ENCODE measurements around the gene KIF16B. TPM values are rescaled to one million over a fixed set of nuclear protein-coding genes. Genes with fewer than 3 reads are reported as not detected.

The KIF16B gene
- total and polyA plus RNA-seq, 5 donors = 11.4 to 20.4 (median 17.3) TPM

DNA sequence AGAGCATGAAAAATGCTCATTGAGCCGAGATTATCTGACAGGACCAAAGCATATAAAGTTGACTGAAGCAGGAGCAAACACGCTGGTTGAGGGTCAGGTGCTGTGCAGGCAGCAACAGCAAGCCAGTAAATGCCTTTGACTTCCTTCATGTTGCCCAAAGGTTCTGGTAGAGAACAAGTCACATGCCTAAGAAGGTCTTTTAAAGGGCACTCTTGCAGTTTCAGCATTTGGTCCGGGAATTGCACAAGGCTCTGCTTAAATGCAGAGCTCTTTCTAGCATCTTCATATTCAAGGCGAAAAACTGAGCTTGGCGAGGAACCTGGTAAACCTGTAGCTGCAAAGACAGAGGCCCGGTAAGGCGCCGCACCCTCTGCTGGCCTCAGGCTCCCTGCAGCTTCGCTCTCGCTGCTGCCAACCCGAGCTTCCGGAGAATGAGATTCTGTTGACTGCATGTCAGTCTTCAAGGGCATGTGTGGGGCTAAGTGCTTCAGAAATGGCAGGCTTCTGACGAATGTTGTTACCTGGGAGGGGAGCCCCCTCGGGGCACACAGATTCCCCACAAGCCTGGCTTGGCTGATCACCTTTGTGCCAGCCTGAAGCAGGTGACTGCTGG, 205.2 kb downstream of the KIF16B start:
- ATAC-seq = no peak

DNA sequence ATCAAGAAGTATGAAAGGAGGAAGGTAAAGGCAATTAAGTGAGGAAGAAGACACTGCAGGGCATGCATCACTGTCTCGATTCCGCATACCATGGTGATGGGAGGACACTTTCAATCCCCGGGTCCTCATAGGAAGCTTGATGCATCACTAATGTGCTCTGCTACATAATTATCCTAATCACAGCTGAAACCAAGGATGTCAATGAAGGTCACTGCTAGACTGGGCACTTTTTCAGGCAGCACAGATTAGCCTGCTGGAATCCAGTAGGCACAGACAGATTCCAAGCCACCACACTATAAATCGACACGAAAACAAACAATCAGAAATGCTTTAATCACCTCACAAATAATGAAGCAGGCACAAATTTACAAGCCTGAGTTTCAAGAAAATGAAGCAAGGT, 206.7 kb downstream of the KIF16B start:
- no peak for ATAC-seq
- intact Hi-C loops (cut with DNase I) = no loop called here
- 93% methylated on average over 5 of the region's 5 CpGs for WGBS

More for the DNA sequence above, 205.2 kb downstream of the KIF16B start:
- intact Hi-C loops (cut with DNase I) = no loop called here
- Histone ChIP-seq H3K27ac (ENCODE audit: low read length) (no peak overlapping the region), H3K4me3 (ENCODE audit: low read length) (no peak overlapping the region), H3K27me3 (ENCODE audit: control insufficient read depth, insufficient read depth) (no peaks in the 10 kb centered on the region), H3K4me1 (ENCODE audit: control insufficient read depth, insufficient read depth, low read length) (no peaks in the 10 kb centered on the region), H3K9me3 (ENCODE audit: control insufficient read depth, low read length) (no peaks in the 10 kb centered on the region)
- no peak for DNase-seq
- WGBS = 95% methylated on average over 14 of the region's 14 CpGs

DNA sequence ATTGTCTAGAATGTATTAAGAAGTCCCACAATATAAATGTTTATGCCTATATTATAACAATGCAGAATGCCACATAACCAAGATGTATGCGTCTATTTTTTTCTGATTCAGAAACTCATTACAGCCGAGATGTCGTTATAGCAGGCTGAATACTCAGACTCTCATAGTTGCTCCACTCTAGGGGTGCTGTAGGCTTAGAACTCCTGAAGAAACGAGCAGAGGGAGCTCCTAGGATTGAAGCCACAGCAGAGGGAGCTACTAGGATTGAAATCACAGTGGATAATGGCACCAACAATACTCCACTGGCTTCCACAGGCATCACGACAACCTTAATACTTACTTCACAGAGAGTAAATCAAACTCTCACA, 208.9 kb downstream of the KIF16B start:
- H3K4me1 ChIP-seq (ENCODE audit: control insufficient read depth, insufficient read depth, low read length) = no peaks in the 10 kb centered on the region
- no peaks in the 10 kb centered on the region for H3K9me3 ChIP-seq (ENCODE audit: control insufficient read depth, low read length)
- ATAC-seq (no peak), DNase-seq (no peak)
- no peak overlapping the region for H3K4me3 ChIP-seq (ENCODE audit: low read length)
- intact Hi-C loops (cut with DNase I) = no loop called here
- H3K27me3 ChIP-seq (ENCODE audit: control insufficient read depth, insufficient read depth) = no peaks in the 10 kb centered on the region
- 81% methylated on average over 5 of the region's 5 CpGs for WGBS
- H3K27ac ChIP-seq (ENCODE audit: low read length) = no peak overlapping the region

More for the DNA sequence above, 206.7 kb downstream of the KIF16B start:
- Histone ChIP-seq H3K27ac (ENCODE audit: low read length) (no peak overlapping the region), H3K4me3 (ENCODE audit: low read length) (no peak overlapping the region), H3K27me3 (ENCODE audit: control insufficient read depth, insufficient read depth) (no peaks in the 10 kb centered on the region), H3K9me3 (ENCODE audit: control insufficient read depth, low read length) (no peaks in the 10 kb centered on the region), H3K4me1 (ENCODE audit: control insufficient read depth, insufficient read depth, low read length) (no peaks in the 10 kb centered on the region)
- DNase-seq = no peak

DNA sequence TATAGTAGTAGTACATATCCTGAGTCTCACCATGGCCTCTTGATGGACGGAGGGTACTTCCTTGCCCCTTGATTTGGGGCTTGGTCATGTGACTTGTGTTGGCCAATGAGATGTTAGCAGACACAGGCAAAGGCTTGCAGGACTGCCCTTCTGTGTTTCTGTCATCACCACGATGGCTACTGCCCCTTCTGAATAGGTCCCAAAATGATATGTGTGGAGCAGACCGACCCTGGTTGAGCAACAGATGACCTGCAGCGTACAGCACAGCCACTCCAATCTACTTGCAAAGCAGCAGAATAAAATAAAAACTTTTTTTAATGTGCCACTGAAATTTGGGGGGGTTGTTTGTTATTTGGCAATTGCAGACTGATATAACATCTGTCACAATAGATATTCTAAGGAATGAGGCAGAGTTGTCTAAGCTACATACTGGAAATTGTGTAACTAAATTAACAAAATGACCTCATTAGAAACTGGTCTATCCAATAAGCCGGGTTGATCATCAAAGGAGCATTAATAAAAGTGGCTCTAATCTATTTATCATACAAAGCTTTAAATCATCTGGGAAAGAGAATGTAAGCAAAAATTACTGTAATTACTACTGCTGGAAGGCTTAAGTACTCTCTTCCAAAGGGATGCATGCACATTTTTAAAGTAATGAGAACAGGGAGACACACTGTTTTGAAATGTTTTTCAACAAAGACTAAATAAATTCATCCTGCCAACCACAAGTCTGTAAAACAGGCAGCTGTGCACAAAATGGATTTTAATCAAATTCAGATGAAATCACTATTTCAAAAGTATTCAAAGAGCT, 209.5 kb downstream of the KIF16B start:
- Histone ChIP-seq H3K9me3 (ENCODE audit: control insufficient read depth, low read length) (no peaks in the 10 kb centered on the region), H3K27me3 (ENCODE audit: control insufficient read depth, insufficient read depth) (no peaks in the 10 kb centered on the region), H3K4me3 (ENCODE audit: low read length) (no peak overlapping the region), H3K27ac (ENCODE audit: low read length) (no peak overlapping the region), H3K4me1 (ENCODE audit: control insufficient read depth, insufficient read depth, low read length) (no peaks in the 10 kb centered on the region)
- no peak for ATAC-seq
- no peak for DNase-seq
- 74% methylated on average over 5 of the region's 5 CpGs for WGBS
- intact Hi-C loops (cut with DNase I) = no loop called here

DNA sequence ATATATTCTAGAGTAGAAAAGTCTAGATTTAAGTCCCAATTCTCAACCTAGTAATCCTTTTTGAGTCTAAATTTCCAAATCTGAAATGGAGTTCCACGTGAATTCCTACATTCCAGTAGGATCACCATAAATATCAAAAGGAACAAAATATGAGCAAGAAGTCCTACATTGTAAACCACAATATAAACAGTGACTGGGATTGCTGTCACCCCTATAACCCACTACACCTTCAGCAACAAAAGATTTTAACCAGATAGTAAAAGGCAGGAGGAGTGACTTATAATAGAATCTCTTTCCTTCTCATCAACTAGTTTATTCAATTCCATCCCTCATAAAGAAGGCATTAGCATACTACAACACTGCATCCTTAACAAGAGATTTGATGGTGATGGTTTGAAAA, 210.6 kb downstream of the KIF16B start:
- intact Hi-C loops (cut with DNase I) = no loop called here
- WGBS = 94% methylated on average over 1 of the region's 1 CpG

DNA sequence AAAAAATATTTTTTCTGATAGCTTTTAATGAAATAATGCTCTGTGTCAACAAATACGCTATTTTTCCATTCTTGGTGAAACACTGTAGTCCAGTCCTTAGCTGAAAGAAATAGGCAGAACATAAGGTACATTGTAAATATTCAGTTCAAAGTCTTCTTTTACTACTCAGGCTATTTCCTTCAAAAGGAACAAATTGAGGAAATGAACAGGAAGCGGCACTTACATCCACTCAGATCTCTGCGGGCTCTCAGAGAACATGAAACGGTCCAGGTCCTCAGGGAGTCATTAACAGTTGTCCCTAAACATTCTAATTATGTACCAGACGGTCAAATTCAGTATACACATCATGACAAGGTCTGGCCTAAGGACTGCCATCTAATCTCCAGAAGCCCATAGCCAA, 212.6 kb downstream of the KIF16B start:
- H3K4me3 ChIP-seq (ENCODE audit: low read length) = no peak overlapping the region
- DNase-seq (no peak), ATAC-seq (no peak)
- H3K27me3 ChIP-seq (ENCODE audit: control insufficient read depth, insufficient read depth) = no peaks in the 10 kb centered on the region
- no peaks in the 10 kb centered on the region for H3K9me3 ChIP-seq (ENCODE audit: control insufficient read depth, low read length)
- H3K27ac ChIP-seq (ENCODE audit: low read length) = no peak overlapping the region
- intact Hi-C loops (cut with DNase I) = no loop called here
- WGBS = 62% methylated on average over 5 of the region's 5 CpGs
- no peaks in the 10 kb centered on the region for H3K4me1 ChIP-seq (ENCODE audit: control insufficient read depth, insufficient read depth, low read length)

More for the DNA sequence above, 210.6 kb downstream of the KIF16B start:
- Histone ChIP-seq H3K9me3 (ENCODE audit: control insufficient read depth, low read length) (no peaks in the 10 kb centered on the region), H3K4me3 (ENCODE audit: low read length) (no peak overlapping the region), H3K27me3 (ENCODE audit: control insufficient read depth, insufficient read depth) (no peaks in the 10 kb centered on the region), H3K27ac (ENCODE audit: low read length) (no peak overlapping the region), H3K4me1 (ENCODE audit: control insufficient read depth, insufficient read depth, low read length) (no peaks in the 10 kb centered on the region)
- ATAC-seq = no peak
- no peak for DNase-seq

DNA sequence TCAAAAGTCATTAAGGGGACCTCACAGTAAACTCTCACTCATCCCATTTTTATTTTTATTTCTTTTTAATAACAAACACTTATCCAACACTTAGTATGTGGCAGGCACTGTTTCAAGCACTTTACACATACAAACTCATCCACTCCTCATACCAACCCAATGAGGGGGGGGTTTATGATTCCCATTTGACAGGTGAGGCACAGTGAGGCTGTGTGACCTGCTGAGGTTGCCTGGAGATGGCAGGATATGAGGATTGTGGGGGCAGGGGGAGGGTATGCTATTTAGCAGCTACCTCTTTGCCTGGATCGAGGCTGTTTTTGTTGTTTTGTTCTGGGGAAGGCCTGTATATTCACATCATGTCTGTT, 219.8 kb downstream of the KIF16B start:
- Histone ChIP-seq H3K4me1 (ENCODE audit: control insufficient read depth, insufficient read depth, low read length) (no peaks in the 10 kb centered on the region), H3K4me3 (ENCODE audit: low read length) (no peak overlapping the region), H3K27me3 (ENCODE audit: control insufficient read depth, insufficient read depth) (no peaks in the 10 kb centered on the region), H3K27ac (ENCODE audit: low read length) (no peak overlapping the region), H3K9me3 (ENCODE audit: control insufficient read depth, low read length) (no peaks in the 10 kb centered on the region)
- ATAC-seq (no peak), DNase-seq (no peak)
- 88% methylated on average over 1 of the region's 1 CpG for WGBS
- intact Hi-C loops (cut with DNase I) = no loop called here

DNA sequence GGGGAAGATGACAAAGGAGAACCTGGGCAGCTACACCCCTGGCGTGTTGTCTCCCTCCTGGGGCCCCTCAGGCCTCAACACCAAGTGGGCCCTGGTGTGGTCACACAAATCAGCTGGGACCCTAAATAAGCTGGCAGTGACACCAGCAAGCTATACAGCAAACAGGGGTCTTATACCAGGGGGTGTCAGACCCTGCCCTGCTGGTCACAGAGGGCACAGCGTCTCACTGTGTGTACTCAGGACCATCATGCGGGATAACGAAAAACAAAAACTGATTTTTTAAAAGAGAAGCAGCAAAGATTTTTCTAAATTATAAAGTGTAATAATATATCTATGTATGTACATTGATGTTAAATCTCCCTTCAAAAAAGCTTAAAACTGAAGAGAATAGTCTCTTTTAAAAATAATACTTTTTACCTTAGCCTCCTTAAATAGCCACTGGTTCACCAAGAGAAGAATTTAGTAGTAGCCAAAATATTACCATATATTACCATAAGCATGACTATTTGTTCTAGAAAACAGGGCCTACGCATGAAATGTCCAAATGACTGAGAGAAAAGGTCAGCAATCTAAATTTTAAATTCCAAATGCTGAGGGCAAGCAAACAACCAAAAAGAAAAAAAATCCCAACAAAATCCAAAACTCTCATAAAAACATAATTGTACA, 220.4 kb downstream of the KIF16B start:
- 94% methylated on average over 5 of the region's 5 CpGs for WGBS
- DNase-seq (no peak), ATAC-seq (no peak)
- no peaks in the 10 kb centered on the region for H3K9me3 ChIP-seq (ENCODE audit: control insufficient read depth, low read length)
- H3K4me1 ChIP-seq (ENCODE audit: control insufficient read depth, insufficient read depth, low read length) = no peaks in the 10 kb centered on the region
- no peak overlapping the region for H3K4me3 ChIP-seq (ENCODE audit: low read length)
- no peaks in the 10 kb centered on the region for H3K27me3 ChIP-seq (ENCODE audit: control insufficient read depth, insufficient read depth)
- intact Hi-C loops (cut with DNase I) = no loop called here
- H3K27ac ChIP-seq (ENCODE audit: low read length) = no peak overlapping the region

DNA sequence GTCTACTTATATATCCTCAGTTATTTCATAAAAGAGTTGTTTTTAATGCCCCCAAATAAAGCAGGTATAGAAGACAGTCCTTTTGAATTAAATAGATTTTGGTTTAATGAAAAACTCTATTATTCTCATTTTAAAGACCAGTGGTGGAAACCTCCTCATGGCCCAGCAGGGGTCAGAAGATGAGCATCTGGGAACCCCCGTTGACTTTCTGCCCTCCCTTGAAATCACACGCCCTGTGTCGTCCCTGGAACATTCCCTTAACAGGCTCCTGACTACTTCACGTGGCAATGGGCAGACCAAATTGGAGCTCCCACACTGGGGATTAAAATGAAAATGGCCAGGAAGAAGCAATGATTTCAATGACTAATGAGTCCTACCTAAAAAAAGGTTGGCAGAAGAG, 220.9 kb downstream of the KIF16B start:
- no peaks in the 10 kb centered on the region for H3K27me3 ChIP-seq (ENCODE audit: control insufficient read depth, insufficient read depth)
- no peaks in the 10 kb centered on the region for H3K9me3 ChIP-seq (ENCODE audit: control insufficient read depth, low read length)
- intact Hi-C loops (cut with DNase I) = no loop called here
- no peak overlapping the region for H3K4me3 ChIP-seq (ENCODE audit: low read length)
- DNase-seq (no peak), ATAC-seq (no peak)
- WGBS = 71% methylated on average over 4 of the region's 4 CpGs
- H3K4me1 ChIP-seq (ENCODE audit: control insufficient read depth, insufficient read depth, low read length) = no peaks in the 10 kb centered on the region
- no peak overlapping the region for H3K27ac ChIP-seq (ENCODE audit: low read length)

DNA sequence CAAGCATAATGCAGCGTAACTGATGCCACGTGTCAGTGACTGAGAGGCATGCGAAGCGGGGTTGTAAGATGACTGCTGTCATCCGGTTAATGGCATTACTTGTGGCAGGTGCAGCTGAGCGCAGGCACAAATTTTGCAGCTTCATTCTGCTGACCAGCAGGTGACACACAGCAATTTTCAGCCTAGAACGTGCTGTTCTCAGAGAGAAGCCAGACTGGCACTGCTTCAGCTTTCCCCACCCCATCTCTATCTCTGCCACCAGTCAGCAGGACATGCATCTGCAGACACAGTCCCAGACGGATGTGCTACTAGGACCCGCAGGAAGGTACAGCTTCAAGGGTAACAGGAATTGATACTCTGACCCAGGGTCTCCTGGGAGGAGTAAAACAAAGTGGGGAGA, 221.8 kb downstream of the KIF16B start:
- no peak for DNase-seq
- Histone ChIP-seq H3K27me3 (ENCODE audit: control insufficient read depth, insufficient read depth) (no peaks in the 10 kb centered on the region), H3K27ac (ENCODE audit: low read length) (no peak overlapping the region), H3K9me3 (ENCODE audit: control insufficient read depth, low read length) (no peaks in the 10 kb centered on the region), H3K4me3 (ENCODE audit: low read length) (no peak overlapping the region), H3K4me1 (ENCODE audit: control insufficient read depth, insufficient read depth, low read length) (no peaks in the 10 kb centered on the region)
- WGBS = 89% methylated on average over 9 of the region's 9 CpGs
- intact Hi-C loops (cut with DNase I) = no loop called here
- ATAC-seq = no peak

DNA sequence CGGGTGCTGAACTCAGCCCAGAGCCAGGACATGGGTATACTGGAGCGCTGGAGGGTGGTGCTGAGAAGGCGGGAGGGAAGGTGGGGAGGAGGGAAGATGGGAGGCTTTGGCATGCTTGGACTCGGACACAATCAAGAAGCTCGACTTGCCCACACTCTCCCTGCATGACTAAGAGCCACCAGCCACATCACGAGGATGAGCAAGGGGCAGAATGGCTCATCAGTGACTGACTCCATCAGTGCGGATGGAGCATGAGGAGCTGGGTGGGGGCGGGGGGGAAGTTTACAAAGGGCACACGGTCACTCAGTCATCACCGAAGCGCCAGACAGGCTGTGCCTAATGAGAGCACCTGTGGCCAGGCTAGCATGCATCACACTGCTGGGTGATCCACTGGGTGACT, 222.8 kb downstream of the KIF16B start:
- no peak for ATAC-seq
- Histone ChIP-seq H3K27me3 (ENCODE audit: control insufficient read depth, insufficient read depth) (no peaks in the 10 kb centered on the region), H3K9me3 (ENCODE audit: control insufficient read depth, low read length) (no peaks in the 10 kb centered on the region), H3K4me1 (ENCODE audit: control insufficient read depth, insufficient read depth, low read length) (no peaks in the 10 kb centered on the region), H3K4me3 (ENCODE audit: low read length) (no peak overlapping the region), H3K27ac (ENCODE audit: low read length) (no peak overlapping the region)
- 95% methylated on average over 11 of the region's 11 CpGs for WGBS
- intact Hi-C loops (cut with DNase I) = no loop called here
- DNase-seq = no peak

Measured in right cardiac atrium (tissue), 5 donors.